ENCODE results near the gene OR5H2. TPM values are rescaled to one million over a fixed set of nuclear protein-coding genes. Genes with fewer than 3 reads are reported as not detected.

OR5H2 gene
- total and polyA plus RNA-seq, 2 donors (not counting 3 experiments of a cell fraction or from before 2014, with no cell fraction given), result not detected

- H2AFZ ChIP-seq (ENCODE audit: low read depth, low read length), result no peak overlapping the region
- DNase-seq (ENCODE audit: low read depth, low spot score), result no peak
- H3K27ac ChIP-seq (ENCODE audit: insufficient read depth, low read depth, low read length), result no peak overlapping the region
- ChIA-PET CTCF (no interaction called here), POLR2A (no interaction called here)
- H3K4me1 ChIP-seq (ENCODE audit: control insufficient read depth, extremely low read depth, insufficient read depth, low read length), result no peaks in the 10 kb centered on the region
- H3K36me3 ChIP-seq (ENCODE audit: control insufficient read depth in 2 of 2, extremely low read depth in 1 of 2, insufficient read depth in 2 of 2, low read length in 2 of 2), result no peaks in the 10 kb centered on the region
- no peak overlapping the region for H3K9ac ChIP-seq (replicated peaks; ENCODE audit: extremely low read depth, insufficient read depth, low read length)
- dilution Hi-C loops (cut with MboI; ENCODE audit: extremely low pct_ligation_motif_present, low sequenced_read_pairs), result no loop called here
- intact Hi-C loops (cut with micrococcal nuclease), result no loop called here
- H3K79me2 ChIP-seq (ENCODE audit: control insufficient read depth, insufficient read depth, low read length), result no peaks in the 10 kb centered on the region
- BruUV-seq (replicated peaks), result no TSS peak
- H3K9me1 ChIP-seq (replicated peaks; ENCODE audit: control insufficient read depth, extremely low read depth, insufficient read depth, low read length), result no peaks in the 10 kb centered on the region
- H4K20me1 ChIP-seq (replicated peaks; ENCODE audit: control insufficient read depth, extremely low read depth, insufficient read depth, low read length), result no peaks in the 10 kb centered on the region
- TF ChIP-seq MAX (IDR thresholded peaks at IDR 0.05; ENCODE audit: insufficient read depth, insufficient read length), result no peak
- no peak for TF ChIP-seq MYC (IDR thresholded peaks at IDR 0.05; ENCODE audit: low read depth, low read length)
- no peak for TF ChIP-seq JUN (IDR thresholded peaks at IDR 0.05; ENCODE audit: borderline replicate concordance, insufficient read depth, insufficient read length, low read depth)
- no peak for TF ChIP-seq CTCF (IDR thresholded peaks at IDR 0.05; ENCODE audit: extremely low read depth in 1 of 2, insufficient read depth in 1 of 2, low read depth in 1 of 2, low read length in 2 of 2)
- no peak for TF ChIP-seq POLR2AphosphoS5 (IDR thresholded peaks at IDR 0.05; ENCODE audit: insufficient read depth, low read depth, low read length)
- TF ChIP-seq GATA2 (IDR thresholded peaks at IDR 0.05; ENCODE audit: insufficient read depth, insufficient read length, low read depth, low read length), result no peak
- no peak for TF ChIP-seq EZH2 (IDR thresholded peaks at IDR 0.05; ENCODE audit: borderline replicate concordance, low read depth, low read length, severe bottlenecking)
- no peak for TF ChIP-seq FOS (IDR thresholded peaks at IDR 0.05; ENCODE audit: borderline replicate concordance, insufficient read depth, low read length)
- no peak for TF ChIP-seq POLR2A (IDR thresholded peaks at IDR 0.05; ENCODE audit: low read depth, low read length)
- no peak overlapping the region for H3K4me2 ChIP-seq (ENCODE audit: insufficient read depth, low read length)
- H3K27me3 ChIP-seq (ENCODE audit: control insufficient read depth in 2 of 2, insufficient read depth in 2 of 2, low read length in 2 of 2), result no peaks in the 10 kb centered on the region
- FAIRE-seq, result no peak
- H3K4me3 ChIP-seq (replicated peaks in 1 of 3; ENCODE audit: insufficient read depth in 1 of 3, low read depth in 1 of 3, low read length in 3 of 3), result no peak overlapping the region
- no peaks in the 10 kb centered on the region for H3K9me3 ChIP-seq (replicated peaks; ENCODE audit: control insufficient read depth, insufficient read depth, low read length)
Measured at GRCh38 chr3:98272126-98272525, 10.2 kb upstream of the OR5H2 start.

All from endothelial cell of umbilical vein (primary cell).